Stomach (tissue), 9 donors: ENCODE results near the gene SERPINB2. TPM values are rescaled to one million over a fixed set of nuclear protein-coding genes. Genes with fewer than 3 reads are reported as not detected.

Experiments used
- DNase-seq, 2 donors: peaks; one replicate each; pipeline versions ENCODE4 v3.0.0 to v3.0.0-alpha.2; 2013 to 2019
- H3K27ac ChIP-seq, 5 donors: fragments of 200-600 bp in 4 of 5; sonication (generic) in 4 of 5; one replicate each; pipeline ENCODE4 v1.5.1; 2013 to 2019; ENCODE audit warnings: mild to moderate bottlenecking in 1 of 5, moderate library complexity in 1 of 5
- H3K27me3 ChIP-seq, 3 donors: fragments of 200-600 bp; sonication (generic); one replicate each; pipeline ENCODE4 v1.5.1; 2017 to 2019; ENCODE audit warnings: mixed run types in 1 of 3
- H3K36me3 ChIP-seq, 4 donors: fragments of 200-600 bp; sonication (generic); 1 replicate in 3 of 4; 2 replicates in 1 of 4; pipeline ENCODE4 v1.5.1; 2016 to 2019
- H3K4me1 ChIP-seq, 4 donors: fragments of 200-600 bp; sonication (generic); one replicate each; pipeline ENCODE4 v1.5.1; 2016 to 2019
- H3K4me3 ChIP-seq, 4 donors: fragments of 200-600 bp; sonication (generic) in 3 of 4; one replicate each; pipeline ENCODE4 v1.5.1; 2016 to 2019; ENCODE audit warnings: mild to moderate bottlenecking in 1 of 4
- H3K9me3 ChIP-seq, 4 donors: fragments of 200-600 bp; sonication (generic); one replicate each; pipeline ENCODE4 v1.5.1; 2016 to 2019
- EP300 ChIP-seq: sonication (generic); formaldehyde crosslinking; IDR thresholded peaks from one replicate; pipeline ENCODE4 v1.6.1; 2017; ENCODE audit warnings: antibody characterized with exemption
- POLR2A ChIP-seq, 4 donors: fragments of 450-650 bp; IDR thresholded peaks; one replicate each; pipeline ENCODE4 v1.6.1; 2016; ENCODE audit warnings: antibody characterized with exemption in 4 of 4, control low read depth in 2 of 4, mild to moderate bottlenecking in 1 of 4, moderate library complexity in 1 of 4
- POLR2AphosphoS5 ChIP-seq, 3 donors: sonication (generic); formaldehyde crosslinking; IDR thresholded peaks; one replicate each; pipeline ENCODE4 v1.6.1; 2016; ENCODE audit warnings: antibody characterized with exemption in 3 of 3
- whole genome bisulfite sequencing, 5 donors: extraction: QIAGEN DNeasy Blood & Tissue Kit in 3 of 5; methylation state at CpG; one replicate each; pipeline versions ENCODE4 v1.1.5 to v1.1.7; 2013 to 2018; 5-methylcytosine and 5-hydroxymethylcytosine counted together
- intact Hi-C: fragments of 100-400 bp; cut with DNase I; formaldehyde crosslinking; loops from one replicate; pipeline ENCODE4 v1.15.1; 2023; ENCODE audit warnings: low total_unique reads
- polyA plus RNA-seq, 3 donors: library from polyadenylated mRNA; stranded (reverse); fragments of 200-250 nt; gene quantifications; one replicate each; pipeline ENCODE4 v1.2.3, GENCODE V29; 2013
- total RNA-seq, 5 donors: library from RNA; depleted of rRNA; stranded (reverse); fragments of >200 nt; gene quantifications; one replicate each; pipeline versions ENCODE4 v1.1.0 to v1.2.3, GENCODE V29; 2014 to 2016
- TF ChIP-seq, protein P1 (sequence below), 7 experiments: fragments of 450-650 bp in 4 of 7; fragments of 200-600 bp in 3 of 7; sonication (generic) in 3 of 7; IDR thresholded peaks; one replicate each; pipeline ENCODE4 v1.5.1; 2016 to 2019; ENCODE audit warnings: antibody characterized with exemption in 7 of 7, control low read depth in 2 of 7, mild to moderate bottlenecking in 1 of 7
- donor health status: healthy with polysubstance abuse.
- donor health status: Bipolar disorder and iron deficiency.
- donor health status: healthy.

The SERPINB2 gene
- total and polyA plus RNA-seq, 8 donors: 0.46 to 22.4 (median 3.0) TPM; not detected in 4

DNA sequence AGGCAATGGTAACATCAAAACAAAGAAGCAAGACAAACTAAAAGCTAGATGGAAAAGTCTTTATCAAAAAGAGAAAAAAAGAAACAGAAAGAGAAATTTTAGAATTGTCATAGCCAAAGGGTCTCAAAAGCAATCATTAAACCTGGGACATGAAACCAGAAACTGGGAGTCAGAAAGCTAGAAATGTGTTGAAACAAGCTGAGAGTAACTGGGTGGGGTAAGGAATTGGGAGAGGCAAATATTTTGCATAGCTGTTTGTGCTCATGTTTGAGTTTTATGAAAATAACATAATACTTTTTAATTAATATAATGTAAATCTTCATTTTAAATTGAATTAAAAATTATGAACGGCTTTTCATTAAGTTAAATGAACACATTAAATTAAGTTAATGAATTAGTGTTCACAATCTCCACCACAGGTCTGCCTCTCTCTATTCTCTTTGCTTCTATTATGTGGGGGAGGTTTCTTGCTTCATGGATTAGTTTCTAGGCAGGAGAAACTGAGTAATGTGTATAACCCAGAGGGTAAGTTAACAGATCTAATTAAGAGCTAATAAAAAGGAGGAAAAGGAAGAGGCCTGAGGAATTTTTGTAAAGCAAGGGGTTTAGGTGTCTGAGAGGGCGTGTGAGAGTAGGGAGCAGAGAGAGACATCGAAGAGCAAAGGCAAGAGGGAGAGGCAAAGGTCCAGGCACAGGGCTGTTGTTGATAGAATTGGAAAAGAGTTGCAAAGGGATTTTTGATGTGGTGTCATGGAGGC is 20.0 kb upstream of the SERPINB2 start:
- H3K9me3 ChIP-seq: no peaks in the 10 kb centered on the region
- WGBS, 5 donors: 72 to 90% (median 77%) methylated on average over 3 of the region's 3 CpGs
- DNase-seq: no peak
- no peaks in the 10 kb centered on the region for H3K4me1 ChIP-seq
- intact Hi-C loops: no loop called here
- no peak overlapping the region for H3K4me3 ChIP-seq
- no peak for TF ChIP-seq POLR2AphosphoS5 (IDR thresholded peaks at IDR 0.05)
- TF ChIP-seq POLR2A (IDR thresholded peaks at IDR 0.05): no peak
- TF ChIP-seq, protein P1, sequence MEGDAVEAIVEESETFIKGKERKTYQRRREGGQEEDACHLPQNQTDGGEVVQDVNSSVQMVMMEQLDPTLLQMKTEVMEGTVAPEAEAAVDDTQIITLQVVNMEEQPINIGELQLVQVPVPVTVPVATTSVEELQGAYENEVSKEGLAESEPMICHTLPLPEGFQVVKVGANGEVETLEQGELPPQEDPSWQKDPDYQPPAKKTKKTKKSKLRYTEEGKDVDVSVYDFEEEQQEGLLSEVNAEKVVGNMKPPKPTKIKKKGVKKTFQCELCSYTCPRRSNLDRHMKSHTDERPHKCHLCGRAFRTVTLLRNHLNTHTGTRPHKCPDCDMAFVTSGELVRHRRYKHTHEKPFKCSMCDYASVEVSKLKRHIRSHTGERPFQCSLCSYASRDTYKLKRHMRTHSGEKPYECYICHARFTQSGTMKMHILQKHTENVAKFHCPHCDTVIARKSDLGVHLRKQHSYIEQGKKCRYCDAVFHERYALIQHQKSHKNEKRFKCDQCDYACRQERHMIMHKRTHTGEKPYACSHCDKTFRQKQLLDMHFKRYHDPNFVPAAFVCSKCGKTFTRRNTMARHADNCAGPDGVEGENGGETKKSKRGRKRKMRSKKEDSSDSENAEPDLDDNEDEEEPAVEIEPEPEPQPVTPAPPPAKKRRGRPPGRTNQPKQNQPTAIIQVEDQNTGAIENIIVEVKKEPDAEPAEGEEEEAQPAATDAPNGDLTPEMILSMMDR (IDR thresholded peaks at IDR 0.05): no peak
- TF ChIP-seq EP300: no peak
- no peaks in the 10 kb centered on the region for H3K36me3 ChIP-seq
- no peak overlapping the region for H3K27ac ChIP-seq
- H3K27me3 ChIP-seq: no peaks in the 10 kb centered on the region

DNA sequence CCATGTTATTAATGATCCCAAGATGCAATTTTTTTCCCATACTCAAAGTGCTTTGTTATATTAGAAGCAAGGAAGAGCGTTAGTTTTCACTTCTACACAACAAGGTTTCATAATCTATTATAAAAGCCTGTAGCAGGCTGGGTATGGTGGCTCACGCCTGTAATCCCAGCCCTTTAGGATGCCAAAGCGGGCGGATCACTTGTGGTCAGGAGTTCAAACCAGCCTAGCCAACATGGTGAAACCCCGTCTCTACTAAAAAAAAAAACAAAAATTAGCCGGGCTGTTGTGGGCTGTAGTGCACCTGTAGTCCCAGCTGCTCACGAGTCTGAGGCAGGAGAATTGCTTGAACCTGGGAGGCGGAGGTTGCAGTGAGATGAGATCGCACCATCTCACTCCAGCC is 19.0 kb upstream of the SERPINB2 start:
- Histone ChIP-seq H3K27ac (no peak overlapping the region), H3K27me3 (no peaks in the 10 kb centered on the region), H3K4me1 (no peaks in the 10 kb centered on the region), H3K4me3 (no peak overlapping the region), H3K36me3 (no peaks in the 10 kb centered on the region), H3K9me3 (no peaks in the 10 kb centered on the region)
- DNase-seq: no peak
- WGBS, 5 donors: 76 to 91% (median 89%) methylated on average over 9 of the region's 9 CpGs
- intact Hi-C loops: no loop called here
- TF ChIP-seq, protein P1 (IDR thresholded peaks at IDR 0.05): no peak
- TF ChIP-seq POLR2A (IDR thresholded peaks at IDR 0.05): no peak
- TF ChIP-seq EP300: no peak
- TF ChIP-seq POLR2AphosphoS5 (IDR thresholded peaks at IDR 0.05): no peak

DNA sequence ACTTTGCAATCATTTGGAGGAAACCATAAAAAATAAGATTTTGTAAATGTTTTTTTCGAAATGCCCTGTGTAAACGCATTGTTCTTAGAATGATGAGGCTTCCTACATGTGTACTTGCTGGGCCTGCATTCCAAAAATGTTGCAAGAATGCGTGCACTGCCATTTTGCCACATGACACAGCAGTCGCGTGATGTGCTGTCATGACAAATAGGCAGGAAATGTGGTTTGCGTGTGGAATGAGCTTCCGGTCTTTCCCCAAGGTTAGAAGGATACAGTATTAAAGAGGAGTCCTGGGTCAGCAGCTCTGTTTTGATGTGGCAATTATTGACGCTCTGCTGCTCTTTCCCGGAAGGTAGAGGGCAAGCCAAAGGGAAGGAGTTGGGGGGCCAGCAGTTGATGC is 18.1 kb upstream of the SERPINB2 start:
- no peaks in the 10 kb centered on the region for H3K4me1 ChIP-seq
- 81 to 85% (median 82%) methylated on average over 9 of the region's 9 CpGs for WGBS, 5 donors
- no peak overlapping the region for H3K4me3 ChIP-seq
- intact Hi-C loops: no loop called here
- no peaks in the 10 kb centered on the region for H3K9me3 ChIP-seq
- TF ChIP-seq POLR2AphosphoS5 (IDR thresholded peaks at IDR 0.05) (no peak), POLR2A (IDR thresholded peaks at IDR 0.05) (no peak), EP300 (no peak)
- TF ChIP-seq, protein P1 (IDR thresholded peaks at IDR 0.05): no peak
- H3K36me3 ChIP-seq: no peaks in the 10 kb centered on the region
- DNase-seq: no peak
- no peak overlapping the region for H3K27ac ChIP-seq
- no peaks in the 10 kb centered on the region for H3K27me3 ChIP-seq

DNA sequence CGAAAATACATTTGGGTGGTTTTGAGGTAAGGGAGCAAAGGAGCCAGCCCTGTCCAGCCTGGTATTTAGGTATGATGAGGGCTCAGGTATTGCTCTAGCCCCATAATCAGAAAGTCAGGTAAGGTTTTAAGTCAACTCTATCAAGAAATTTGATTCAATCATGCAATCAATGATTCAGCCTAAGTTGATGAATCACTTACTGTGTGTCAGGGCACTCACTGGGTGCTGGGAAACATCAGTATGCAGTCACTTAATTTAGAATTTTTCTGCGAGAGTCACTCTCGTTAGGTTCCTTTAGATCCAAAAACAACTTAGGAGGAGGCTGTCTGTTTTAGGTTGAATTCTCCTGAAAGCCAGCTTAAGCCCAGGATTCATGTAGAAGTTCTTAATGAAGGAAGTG is 17.7 kb upstream of the SERPINB2 start:
- H3K4me3 ChIP-seq: no peak overlapping the region

DNA sequence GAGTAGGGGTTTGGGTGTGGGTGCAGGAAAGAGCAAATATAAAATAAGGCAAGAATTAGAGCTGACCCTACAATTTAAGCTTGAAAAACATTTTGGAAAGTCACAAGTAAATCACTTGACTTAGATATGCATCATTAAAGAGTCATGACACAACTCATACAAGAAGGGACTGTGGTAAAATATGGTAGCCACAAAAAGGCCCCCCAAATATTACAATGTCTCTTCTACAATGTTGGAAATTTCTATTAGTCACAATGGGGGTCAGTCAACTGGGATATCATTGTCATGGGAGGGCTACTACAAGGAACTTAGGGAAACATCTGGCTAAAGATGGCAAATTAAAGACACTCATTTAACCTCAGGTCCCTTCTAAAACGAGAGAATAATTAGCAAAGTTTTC is 15.7 kb upstream of the SERPINB2 start:
- no peaks in the 10 kb centered on the region for H3K4me1 ChIP-seq
- H3K9me3 ChIP-seq: no peaks in the 10 kb centered on the region
- intact Hi-C loops: no loop called here
- no peak overlapping the region for H3K27ac ChIP-seq
- no peak for TF ChIP-seq POLR2A (IDR thresholded peaks at IDR 0.05)
- TF ChIP-seq POLR2AphosphoS5 (IDR thresholded peaks at IDR 0.05): no peak
- no peak for TF ChIP-seq EP300
- TF ChIP-seq, protein P1 (IDR thresholded peaks at IDR 0.05): no peak
- H3K36me3 ChIP-seq: no peaks in the 10 kb centered on the region
- WGBS, 5 donors: 46 to 68% (median 51%) methylated on average over 1 of the region's 1 CpG
- H3K4me3 ChIP-seq: no peak overlapping the region
- DNase-seq: no peak
- no peaks in the 10 kb centered on the region for H3K27me3 ChIP-seq

More for the DNA sequence above, 17.7 kb upstream of the SERPINB2 start:
- H3K36me3 ChIP-seq: no peaks in the 10 kb centered on the region
- H3K27ac ChIP-seq: no peak overlapping the region
- no peaks in the 10 kb centered on the region for H3K9me3 ChIP-seq
- H3K27me3 ChIP-seq: no peaks in the 10 kb centered on the region
- intact Hi-C loops: no loop called here
- TF ChIP-seq POLR2A (IDR thresholded peaks at IDR 0.05): no peak
- TF ChIP-seq POLR2AphosphoS5 (IDR thresholded peaks at IDR 0.05): no peak
- 82 to 93% (median 86%) methylated on average over 3 of the region's 3 CpGs for WGBS, 5 donors
- no peak for DNase-seq
- no peaks in the 10 kb centered on the region for H3K4me1 ChIP-seq
